Fibroblast of the aortic adventitia (primary cell): Measurements from ENCODE around the gene HCN2. TPM values are rescaled to one million over a fixed set of nuclear protein-coding genes. Genes with fewer than 3 reads are reported as not detected.

ENCODE experiments used
- DNase-seq: peaks from one replicate; pipeline ENCODE4 v3.0.0-alpha.2; 2010; ENCODE audit warnings: low read depth
- H3K4me3 ChIP-seq: 2 replicates; pipeline ENCODE4 v1.5.1; 2011; ENCODE audit warnings: low read depth, mild to moderate bottlenecking, control low read depth, low read length, moderate library complexity
- total RNA-seq: library from RNA; depleted of rRNA; stranded (reverse); fragments of >200 nt; gene quantifications from 2 replicates; pipeline ENCODE4 v1.2.3, GENCODE V29; 2012; ENCODE audit warnings: low replicate concordance
- TF ChIP-seq, protein P1 (sequence below): IDR thresholded peaks from 2 replicates; pipeline ENCODE4 v1.5.1; 2011; ENCODE audit warnings: mild to moderate bottlenecking, low read length, control low read depth, inconsistent platforms; ENCODE audit not compliant: insufficient read depth

HCN2 gene
- 0.08 and 0.63 TPM in 2 replicates for total RNA-seq

DNA sequence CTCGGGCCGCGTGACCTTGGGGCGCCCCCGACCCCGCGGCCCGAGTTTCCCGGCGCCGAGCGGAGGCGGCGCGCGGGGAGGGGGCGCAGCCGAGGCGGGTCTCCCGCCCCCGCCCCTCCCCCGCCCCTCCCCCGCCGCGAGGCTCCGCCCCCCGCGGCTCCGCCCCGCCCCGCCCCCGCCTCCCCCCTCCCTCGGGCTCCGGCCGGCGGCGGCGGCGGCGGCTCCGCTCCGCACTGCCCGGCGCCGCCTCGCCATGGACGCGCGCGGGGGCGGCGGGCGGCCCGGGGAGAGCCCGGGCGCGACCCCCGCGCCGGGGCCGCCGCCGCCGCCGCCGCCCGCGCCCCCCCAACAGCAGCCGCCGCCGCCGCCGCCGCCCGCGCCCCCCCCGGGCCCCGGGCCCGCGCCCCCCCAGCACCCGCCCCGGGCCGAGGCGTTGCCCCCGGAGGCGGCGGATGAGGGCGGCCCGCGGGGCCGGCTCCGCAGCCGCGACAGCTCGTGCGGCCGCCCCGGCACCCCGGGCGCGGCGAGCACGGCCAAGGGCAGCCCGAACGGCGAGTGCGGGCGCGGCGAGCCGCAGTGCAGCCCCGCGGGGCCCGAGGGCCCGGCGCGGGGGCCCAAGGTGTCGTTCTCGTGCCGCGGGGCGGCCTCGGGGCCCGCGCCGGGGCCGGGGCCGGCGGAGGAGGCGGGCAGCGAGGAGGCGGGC, at the start of gene HCN2:
HCN2 (plus strand) TSS at position 189 of the 703 bp plus-strand sequence; CDS start at position 254, 65 bp downstream.
- no peak for DNase-seq

DNA sequence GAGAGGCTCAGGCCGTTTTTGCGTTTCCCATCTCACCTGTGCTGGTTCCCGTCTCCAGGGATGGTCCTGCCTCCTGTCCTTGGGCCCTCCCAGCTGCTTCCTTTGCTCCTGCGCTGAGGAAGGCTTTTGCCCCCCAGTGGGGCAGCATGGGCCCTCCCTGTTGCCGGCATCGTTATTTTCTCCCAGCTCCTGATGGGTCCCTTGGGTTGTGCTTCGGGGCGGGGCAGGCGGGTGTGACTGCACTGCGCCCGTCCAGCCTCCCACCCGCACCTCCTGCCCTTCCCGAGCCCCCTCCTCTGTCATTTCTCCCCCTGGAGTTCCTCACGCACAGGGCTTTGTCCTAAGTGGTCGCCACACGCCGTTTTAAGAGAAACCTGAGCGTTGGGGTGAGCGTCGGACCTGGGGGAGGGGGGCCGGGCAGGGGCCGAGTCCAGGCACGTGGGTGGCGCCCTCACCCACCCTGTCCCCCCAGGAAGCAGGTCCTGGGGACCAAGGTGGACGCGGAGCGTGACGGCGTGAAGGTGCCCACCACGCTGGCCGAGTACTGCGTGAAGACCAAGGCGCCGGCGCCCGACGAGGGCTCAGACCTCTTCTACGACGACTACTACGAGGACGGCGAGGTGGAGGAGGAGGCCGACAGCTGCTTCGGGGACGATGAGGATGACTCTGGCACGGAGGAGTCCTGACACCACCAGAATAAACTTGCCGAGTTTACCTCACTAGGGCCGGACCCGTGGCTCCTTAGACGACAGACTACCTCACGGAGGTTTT, 48.6 kb upstream of the HCN2 start:
- no peak for DNase-seq
- H3K4me3 ChIP-seq = no peak overlapping the region
- TF ChIP-seq, protein P1, sequence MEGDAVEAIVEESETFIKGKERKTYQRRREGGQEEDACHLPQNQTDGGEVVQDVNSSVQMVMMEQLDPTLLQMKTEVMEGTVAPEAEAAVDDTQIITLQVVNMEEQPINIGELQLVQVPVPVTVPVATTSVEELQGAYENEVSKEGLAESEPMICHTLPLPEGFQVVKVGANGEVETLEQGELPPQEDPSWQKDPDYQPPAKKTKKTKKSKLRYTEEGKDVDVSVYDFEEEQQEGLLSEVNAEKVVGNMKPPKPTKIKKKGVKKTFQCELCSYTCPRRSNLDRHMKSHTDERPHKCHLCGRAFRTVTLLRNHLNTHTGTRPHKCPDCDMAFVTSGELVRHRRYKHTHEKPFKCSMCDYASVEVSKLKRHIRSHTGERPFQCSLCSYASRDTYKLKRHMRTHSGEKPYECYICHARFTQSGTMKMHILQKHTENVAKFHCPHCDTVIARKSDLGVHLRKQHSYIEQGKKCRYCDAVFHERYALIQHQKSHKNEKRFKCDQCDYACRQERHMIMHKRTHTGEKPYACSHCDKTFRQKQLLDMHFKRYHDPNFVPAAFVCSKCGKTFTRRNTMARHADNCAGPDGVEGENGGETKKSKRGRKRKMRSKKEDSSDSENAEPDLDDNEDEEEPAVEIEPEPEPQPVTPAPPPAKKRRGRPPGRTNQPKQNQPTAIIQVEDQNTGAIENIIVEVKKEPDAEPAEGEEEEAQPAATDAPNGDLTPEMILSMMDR = no peak

More for the DNA sequence above, at the start of gene HCN2:
- TF ChIP-seq, protein P1 = no peak
- peak within 1 kb of the TSS; percentile 37 for H3K4me3 ChIP-seq

DNA sequence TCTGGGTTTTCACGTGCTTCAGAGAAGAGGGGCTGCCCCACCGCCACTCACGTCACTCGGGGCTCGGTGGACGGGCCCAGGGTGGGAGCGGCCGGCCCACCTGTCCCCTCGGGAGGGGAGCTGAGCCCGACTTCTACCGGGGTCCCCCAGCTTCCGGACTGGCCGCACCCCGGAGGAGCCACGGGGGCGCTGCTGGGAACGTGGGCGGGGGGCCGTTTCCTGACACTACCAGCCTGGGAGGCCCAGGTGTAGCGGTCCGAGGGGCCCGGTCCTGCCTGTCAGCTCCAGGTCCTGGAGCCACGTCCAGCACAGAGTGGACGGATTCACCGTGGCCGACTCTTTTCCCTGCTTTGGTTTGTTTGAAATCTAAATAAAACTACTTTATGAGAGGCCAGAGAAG, 48.0 kb upstream of the HCN2 start:
- DNase-seq = no peak
- H3K4me3 ChIP-seq = no peak overlapping the region
- TF ChIP-seq, protein P1 = no peak

DNA sequence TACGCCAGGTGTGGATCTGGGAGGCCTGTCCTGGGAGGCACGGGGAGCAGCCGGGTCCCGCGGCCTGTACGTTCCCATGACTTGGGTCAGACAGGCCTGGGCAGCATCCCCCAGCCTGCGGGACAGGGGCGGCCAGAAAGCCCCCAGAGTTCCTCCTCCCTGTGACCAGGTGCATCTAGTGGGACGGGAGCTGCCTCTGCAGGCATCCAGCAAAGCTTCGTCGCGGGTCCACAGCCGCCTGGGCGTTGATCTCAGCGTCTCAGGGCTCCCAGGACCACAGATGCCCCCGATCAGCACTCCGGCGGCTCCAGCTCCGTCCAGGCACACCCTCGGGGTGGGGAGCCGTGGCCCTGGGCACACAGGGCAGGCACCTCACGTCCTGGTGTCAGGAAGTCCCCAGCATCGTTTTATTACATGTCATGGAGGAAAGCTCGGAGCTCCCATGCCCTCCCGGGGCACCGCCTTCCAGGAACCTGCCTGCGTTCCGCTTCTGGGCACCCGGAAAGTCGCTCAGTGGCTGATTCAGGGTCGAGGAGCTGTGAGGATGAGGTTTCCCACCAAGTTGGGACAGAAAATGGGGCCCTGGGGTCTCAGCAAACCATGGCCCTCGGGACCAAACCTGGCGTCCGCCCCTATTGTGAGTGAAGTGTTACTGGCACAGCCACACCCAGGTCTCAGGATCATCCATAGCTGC, 47.4 kb upstream of the HCN2 start:
- no peak overlapping the region for H3K4me3 ChIP-seq
- no peak for DNase-seq
- TF ChIP-seq, protein P1 = no peak

DNA sequence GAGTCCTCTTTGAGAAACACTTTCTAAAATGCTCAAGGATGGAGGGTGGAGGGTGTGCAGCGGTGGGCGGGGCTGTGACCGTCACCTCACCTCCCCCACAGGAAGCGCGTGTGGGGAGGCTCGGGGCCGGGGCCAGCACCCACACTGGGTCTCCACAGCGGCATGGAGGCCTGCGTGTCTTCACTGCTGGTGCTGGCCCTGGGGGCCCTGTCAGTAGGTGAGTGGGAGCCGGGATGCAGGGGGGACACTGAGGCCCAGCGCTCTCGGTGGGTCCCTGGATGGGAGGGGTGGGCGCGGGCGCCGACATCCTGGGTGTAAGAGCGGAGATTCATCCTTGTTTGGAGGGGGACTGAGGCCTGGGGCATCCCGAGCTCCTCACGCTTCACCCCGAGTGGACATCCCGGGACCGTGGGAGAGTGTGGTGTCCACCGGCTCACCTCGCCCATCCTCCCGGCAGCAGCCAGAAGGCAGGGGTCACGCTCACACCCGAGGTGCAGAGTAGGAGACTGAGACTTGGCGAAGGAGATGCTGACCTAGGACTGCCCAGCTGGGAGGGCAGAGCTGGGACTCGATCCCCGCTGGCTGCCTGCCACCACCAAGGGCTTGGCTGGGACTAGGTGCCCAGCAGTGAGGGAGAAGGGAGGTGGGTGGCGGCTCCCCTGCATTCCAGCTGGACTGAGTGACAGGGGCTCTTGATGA, 45.6 kb upstream of the HCN2 start, which contains the start of gene GZMM:
GZMM (plus strand) TSS at position 144 of the 699 bp plus-strand sequence; CDS start at position 163, 19 bp downstream.
- TF ChIP-seq, protein P1 = no peak
- DNase-seq = no peak
- no peak within 1 kb of the TSS for H3K4me3 ChIP-seq

DNA sequence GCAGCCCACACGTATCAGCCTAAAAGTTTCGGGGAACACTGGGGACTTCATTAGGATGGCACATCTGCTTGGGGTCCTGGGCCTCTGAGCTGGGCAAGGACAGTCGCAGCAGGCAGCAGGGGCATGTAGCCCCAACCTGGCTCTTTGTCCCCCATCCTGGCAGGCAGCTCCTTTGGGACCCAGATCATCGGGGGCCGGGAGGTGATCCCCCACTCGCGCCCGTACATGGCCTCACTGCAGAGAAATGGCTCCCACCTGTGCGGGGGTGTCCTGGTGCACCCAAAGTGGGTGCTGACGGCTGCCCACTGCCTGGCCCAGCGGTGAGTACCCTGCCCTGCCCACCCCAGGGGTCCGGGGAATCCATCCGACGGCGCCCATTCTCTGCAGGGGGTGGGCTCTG, 42.6 kb upstream of the HCN2 start:
- TF ChIP-seq, protein P1 = no peak
- DNase-seq = no peak
- no peak overlapping the region for H3K4me3 ChIP-seq
